Activated CD4-positive, alpha-beta T cell treated with anti-CD3 and anti-CD28 coated beads, Interleukin-2, Interleukin-4, amounts not matched to agents 100 ng/mL and 50 ng/mL, durations not matched to agents 16 hours and 8 hours (primary cell): ENCODE measurements around the gene NBAS.
"Not testable (repeated sequence)": the region's sequence is repeated elsewhere in the genome, so short reads cannot be mapped to it uniquely, and the experiment has no call there.

Source experiments
- DNase-seq: peaks from one replicate; pipeline ENCODE4 v3.0.0-alpha.2; 2020; ENCODE audit warnings: low spot score

Gene NBAS

DNA sequence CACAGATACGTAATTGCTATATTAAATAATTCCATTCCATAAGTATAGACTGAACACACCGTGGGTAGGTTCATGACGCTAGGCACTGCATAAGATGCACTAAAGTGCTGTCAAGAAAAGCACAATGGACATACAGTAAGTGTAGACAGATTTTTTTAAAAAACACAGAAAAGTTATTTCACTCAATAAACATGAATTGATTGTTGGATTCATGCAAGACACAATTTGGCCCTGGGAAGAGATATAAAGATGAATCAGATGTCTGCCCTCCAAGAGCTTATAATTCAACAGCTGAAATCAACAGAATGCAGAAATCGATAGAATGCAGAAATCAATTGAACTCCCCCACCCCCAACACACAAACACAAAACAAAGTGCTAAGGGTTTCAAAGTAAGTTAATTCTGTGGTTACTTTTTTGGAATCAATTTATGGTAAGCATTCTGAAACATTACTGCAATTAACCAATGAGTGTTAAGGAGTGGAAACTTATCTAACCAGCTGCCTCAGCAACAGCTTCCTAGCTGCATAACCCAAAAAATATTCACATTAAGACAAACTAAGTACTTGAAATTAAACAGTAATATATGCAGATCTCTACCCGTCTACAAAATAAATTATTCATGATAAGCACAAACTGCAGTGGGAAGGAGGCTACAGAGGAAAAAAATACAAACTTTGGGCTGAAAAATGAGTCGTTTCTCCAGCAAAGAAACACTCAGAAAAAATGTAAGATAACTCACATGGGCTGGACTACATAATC is 1.6 kb downstream of the NBAS start:
- DNase-seq: no peak

DNA sequence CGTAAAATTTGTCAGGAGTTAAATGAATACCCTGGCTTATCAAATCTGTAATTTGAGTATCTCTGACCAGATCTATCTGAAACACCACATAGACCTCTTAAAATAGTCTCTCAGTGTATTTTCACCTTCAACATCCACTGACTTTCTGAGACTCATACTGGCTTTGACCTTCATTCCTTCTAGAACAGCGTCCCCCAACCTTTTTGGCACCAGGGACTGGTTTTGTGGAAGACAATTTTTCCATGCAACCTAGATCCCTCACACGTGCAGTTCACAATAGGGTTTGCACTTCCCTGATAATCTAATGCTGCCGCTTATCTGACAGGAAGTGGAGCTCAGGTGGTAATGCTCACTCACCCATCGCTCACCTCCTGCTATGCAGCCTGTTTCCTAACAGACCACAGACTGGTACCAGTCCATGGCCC is 3.2 kb downstream of the NBAS start:
- DNase-seq: no peak

DNA sequence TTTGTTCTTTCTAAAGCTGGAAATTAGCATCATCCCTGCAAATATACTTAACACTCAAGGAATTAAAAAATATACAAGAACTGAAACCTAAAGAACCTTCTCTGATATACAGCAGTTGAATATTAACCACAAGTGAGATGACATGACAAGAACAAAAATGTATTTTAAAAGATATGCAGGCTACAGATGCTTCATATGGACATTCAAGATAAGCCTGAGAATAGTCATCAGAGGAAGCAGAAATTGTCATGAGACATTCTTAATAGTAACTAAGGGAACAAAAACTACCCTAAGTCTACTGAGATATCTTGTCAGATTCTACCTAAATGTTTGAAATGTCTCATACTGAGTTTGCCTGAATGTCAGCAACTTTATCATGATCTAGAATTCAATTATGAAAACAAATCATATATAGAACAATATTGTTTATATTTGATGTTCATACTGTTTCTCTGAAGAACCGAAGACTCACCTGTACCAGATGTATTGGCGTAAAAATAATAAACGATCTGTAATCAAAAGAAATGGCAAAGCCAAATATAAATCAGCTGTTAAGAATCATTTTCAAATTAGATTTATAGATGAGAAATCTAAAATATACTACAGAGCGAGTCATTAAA is 4.7 kb downstream of the NBAS start:
- DNase-seq: no peak

DNA sequence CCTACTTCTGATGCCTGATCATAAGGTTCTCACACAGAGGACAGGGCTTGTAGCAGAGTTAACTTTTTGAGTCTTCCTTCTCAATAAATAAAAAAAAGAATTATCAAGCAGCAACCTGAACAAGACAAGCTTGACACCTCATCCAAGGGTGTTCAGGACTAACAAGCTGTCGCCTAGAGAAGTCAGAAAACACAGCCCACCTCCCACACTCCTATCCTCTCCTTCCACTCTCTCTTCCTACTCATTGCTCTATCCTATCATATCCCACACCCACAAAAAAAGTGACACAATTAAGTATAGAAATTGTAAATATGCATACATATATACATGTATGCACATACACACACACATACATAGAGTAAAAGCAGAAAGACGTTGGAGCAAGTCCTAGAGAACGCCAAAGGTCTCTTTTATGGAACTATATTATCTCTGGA is 5.4 kb downstream of the NBAS start:
- DNase-seq: no peak

DNA sequence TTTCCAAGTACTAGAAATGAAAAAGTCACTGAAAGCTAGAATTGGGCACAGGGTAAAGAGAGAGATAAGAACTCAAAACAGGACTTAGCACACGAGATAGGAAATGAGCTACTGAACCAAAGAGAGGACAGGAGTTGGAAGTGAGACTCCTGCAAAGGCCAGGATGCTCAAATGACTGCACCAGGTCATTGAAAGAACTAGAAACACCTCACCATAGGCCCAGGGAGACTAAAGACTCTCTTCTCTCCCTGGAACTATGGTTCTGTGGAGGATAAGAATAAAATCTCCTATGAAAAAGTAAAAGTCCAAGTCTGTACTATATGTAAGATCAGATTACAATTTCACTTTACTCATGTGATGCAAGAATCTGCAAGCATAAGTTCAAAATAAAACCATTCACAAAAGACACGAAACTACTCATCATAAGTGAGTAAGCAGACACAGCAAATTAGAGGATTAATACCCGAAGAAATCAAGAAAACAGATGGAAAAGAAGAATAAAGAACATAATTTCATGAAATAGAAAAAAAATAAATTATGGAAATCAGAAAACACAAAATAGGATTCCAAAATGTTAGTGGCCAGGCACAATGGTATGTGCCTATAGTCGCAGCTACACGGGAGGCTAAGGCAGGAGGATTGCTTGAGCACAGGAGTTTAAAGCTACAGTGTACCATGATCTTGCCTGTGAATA is 6.5 kb downstream of the NBAS start:
- DNase-seq: no peak

DNA sequence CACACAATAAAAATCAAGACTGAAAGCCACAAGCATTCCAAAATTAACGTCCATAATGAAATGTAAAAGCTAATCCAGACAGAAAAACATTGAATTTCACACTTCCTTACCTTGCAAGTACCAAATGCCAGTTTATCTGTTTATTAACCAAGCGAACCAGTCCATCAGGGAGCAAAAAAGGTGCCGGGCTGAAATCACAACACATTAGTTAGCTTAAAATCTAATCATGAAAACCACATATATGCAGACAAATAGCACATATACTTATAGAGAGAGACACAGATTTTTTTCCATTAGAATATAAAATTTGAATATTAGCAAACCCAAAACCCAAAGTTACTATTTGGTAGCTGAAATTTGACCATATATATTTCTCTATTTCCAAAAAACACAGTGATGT is 7.2 kb downstream of the NBAS start:
- no peak for DNase-seq

DNA sequence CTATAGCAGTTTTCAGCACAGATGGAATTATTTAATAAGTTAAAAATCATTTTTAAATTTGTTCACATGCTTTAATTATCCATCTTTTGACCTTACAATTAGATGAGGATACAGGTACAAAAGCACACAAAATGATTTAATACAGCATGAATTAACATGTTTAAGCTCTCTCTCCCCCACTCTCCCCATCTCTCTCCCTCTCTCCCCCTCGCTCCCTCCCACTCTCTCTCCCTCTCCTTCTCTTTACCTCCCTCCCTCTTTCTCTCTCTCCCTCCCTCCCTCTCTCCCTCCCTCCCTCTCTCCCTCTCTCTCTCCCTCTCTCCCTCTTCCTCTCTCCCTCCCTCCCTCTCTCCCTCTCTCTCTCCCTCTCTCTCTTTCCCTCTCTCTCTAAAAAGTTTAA is 7.6 kb downstream of the NBAS start:
- DNase-seq: no peak

DNA sequence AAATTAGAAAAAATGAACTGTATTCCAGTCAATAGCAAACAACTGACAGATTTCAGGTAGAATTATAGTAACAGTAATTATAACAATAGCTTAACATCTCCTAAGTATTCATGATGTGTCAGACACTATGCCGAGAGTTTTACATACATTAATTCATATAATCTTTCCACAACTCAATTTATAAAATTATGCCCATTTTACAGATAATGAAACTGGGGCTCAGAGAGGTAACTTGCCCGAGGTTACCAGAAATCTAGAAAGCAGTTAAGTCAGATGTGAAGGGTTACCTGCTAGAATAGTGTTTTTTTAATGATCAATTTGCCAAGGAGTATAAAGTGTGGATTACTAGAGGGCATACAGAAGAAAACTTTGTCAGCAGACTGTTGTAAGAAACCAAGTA is 12.2 kb downstream of the NBAS start:
- DNase-seq: no peak

DNA sequence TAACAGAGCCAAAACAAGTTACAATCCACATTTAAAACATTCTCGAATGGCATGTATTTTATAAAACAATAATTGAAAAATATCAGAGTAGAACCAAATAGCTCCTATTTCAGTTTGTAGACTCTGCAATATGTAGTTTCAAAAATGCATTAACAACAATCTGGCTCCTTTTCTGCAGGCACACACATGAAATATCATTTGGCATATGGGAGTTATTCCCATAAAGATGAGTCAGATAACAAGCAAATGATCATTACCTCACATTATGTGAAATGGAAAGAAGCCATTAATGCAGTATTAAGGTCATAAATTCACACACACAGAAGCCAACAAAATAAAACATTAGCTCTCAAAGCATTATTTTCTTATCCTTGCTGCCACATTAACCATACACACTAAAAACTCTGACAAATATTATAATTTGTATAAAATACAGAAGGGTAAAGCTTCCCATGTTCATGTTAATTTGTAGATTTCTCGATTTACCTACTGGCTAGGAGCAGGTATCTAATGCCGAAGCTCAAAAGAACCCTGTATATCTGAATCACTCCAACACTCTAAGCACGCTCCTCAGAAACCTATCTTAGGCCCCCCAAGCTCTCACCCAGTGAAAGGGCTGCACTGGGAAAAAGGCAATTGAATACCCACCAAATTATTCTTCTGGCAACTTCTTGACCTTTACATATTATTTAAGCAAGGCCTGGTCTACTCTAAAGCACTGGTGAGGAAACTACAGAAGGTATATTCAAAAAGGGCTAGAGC is 13.8 kb downstream of the NBAS start:
- DNase-seq: no peak

DNA sequence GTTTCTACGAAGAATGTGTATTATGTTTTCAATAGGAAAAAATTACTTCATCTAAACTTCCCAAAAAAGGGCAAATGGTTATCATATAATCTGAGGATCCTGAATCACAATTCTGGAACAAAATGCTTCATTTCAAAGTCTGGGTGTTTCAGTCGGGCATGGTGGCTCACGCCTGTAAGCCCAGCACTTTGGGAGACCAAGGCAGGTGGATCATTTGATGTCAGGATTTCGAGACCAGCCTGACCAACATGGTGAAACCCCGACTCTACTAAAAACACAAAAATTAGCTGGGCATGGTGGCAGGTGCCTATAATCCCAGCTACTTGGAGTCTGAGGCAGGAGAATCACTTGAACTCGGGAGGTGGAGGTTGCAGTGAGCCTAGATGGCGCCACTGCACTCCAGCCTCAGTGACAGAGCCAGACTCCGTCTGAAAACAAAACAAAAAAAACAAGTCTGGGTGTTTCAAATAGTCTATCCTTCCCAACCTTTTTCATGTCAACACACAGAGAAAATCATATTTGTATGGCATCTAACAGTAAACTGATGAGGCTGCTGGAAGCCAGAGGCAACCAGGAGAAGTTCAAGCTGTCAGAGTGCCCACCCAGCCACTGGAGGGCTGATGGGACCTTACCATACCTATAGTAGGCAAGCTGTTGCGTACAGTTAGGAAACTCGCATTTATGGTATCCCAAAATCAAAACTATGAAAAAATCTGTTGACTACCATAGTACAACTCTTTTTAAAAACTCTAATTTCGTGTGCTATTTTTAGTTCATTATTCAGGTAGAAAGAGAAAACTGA is 14.6 kb downstream of the NBAS start:
- DNase-seq: no peak

DNA sequence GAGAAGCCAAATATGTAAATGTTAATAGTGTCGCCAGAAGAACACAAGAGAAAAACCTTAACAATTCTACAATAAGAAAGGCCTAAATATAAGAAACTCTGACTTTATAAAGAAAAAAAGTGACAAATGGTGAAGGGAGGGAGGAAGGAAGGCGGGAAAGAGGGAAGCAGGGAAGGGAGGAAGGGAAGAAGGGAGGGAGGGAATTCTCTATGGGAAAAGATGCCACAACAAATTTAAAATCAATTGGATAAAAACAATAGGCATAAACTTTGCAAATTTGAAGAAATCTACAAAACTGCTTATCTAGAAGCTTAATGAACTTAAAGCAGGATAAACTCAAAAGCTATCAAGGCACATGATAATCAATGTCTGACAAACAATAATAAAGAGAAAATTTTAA is 16.9 kb downstream of the NBAS start:
- DNase-seq: no peak

DNA sequence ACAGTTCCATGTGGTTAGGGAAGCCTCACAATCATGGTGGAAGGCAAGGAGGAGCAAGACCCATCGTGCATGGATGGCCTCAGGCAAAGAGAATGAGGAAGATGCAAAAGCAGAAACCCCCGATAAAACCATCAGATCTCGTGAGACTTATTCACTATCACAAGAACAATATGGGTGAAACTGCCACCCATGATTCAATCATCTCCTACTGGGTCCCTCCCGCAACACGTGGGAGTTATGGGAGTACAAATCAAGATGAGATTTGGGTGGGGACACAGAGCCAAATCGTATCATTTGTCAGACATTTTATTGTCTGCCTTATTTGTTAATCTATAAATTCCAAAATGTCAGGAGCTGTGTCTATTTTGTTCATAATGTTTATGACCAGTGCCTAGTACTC is 17.6 kb downstream of the NBAS start:
- no peak for DNase-seq

DNA sequence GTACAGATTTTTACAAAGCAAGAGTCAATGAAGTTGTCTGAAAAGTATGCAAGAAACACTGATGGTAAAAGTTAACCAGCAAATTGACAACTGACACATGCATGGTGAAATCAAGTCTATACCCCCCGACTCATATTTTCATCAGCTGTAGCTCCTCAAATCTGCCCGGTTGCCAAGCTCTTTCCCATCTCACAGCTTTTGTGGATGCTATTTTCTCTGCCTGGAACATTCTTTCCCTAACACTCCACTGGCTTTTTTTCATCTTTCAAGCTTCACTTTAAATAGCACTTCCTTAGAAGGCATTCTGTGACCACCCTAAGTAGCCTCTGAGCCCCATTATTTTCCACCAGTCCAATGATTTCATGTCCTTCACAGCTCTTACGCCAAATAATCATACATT is 18.1 kb downstream of the NBAS start:
- no peak for DNase-seq

DNA sequence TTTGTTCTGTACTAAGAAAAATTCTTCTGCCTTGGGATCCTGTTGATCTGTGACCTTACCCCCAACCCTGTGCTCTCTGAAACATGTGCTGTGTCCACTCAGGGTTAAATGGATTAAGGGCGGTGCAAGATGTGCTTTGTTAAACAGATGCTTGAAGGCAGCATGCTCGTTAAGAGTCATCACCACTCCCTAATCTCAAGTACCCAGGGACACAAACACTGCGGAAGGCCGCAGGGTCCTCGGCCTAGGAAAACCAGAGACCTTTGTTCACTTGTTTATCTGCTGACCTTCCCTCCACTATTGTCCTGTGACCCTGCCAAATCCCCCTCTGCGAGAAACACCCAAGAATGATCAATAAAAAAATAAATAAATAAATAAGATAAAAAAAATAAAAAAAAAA is 18.9 kb downstream of the NBAS start:
- DNase-seq: not testable (repeated sequence)

DNA sequence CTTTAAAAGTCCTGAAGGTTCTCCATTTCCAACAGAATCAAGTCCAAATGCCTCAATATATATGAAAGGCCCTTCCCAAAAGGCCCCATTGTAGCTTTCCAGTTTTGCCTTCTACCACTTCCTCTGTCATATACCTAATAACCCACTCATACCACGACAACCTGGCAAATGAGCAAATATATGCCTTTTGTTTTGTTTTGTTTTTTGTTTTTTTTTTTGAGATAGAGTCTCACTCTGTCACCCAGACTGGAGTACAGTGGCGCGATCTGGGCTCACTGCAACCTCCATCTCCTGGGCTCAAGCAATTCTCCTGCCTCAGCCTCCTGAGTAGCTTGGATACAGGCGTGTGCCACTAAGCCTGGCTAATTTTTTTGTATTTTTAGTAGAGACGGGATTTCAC is 20.6 kb downstream of the NBAS start:
- not testable (repeated sequence) for DNase-seq

DNA sequence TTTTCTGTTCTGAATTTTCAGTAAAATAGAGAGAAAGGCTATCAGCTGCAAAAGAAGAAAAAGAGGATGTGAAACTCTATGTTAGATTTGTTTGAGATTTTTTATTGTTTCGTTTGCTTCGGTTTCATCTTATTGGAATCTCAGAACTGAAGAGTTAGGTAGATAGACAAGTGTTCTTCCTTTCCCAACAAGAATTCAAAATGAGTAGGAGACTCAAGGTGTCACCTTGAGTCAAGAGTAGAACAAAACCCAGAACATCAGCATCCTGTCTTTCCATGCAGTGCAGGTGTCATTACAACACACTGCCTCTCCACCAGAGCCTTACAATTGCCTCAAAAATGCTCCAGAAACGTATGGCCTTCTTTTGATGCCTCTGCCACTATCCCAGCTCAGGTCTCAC is 21.1 kb downstream of the NBAS start:
- no peak for DNase-seq

DNA sequence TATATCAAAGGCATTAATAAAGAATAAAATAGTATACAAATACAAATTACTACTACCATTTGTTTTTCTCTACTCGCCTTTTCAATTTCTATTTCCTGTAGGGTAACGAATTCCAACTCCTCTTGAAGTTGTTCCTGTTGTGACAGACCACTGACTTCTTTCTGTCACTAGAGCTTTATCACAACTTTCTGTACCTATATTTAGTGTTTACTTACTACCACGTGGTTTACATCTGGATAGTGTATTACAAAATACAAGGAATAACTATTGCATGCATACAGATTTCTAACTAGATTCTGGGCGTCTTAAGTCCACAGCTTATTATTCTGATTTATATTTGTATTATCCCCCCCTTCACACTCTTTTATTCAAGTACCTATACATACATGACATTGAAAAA is 22.3 kb downstream of the NBAS start:
- DNase-seq: no peak

DNA sequence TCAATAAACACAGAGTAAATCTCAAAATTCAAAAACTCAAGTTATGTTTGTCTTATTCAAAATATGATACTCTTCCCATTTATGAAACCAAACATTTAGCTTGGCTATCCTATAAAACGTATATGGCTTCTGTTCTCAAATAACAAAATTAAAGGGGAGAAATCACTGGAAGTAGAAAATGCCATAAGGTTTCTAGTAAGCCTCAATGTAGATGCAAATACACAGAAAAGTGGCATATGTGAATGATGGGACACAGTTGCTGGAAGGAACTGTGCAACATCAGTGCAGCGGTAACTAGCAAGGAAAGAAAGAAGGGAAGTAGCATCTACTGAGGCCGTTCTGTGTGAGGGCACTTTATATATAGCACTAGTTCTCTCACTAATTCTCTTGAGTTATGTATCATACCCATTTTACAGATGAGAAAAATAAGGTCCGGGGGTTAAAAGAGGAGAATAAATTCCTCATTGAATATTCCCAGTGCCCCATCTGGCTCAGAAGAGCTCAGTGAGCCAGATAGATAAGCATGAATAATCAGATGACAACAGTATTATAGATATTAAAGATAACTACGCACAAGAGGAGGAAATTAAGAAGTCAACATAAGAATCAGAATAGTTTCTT is 27.2 kb downstream of the NBAS start:
- no peak for DNase-seq

DNA sequence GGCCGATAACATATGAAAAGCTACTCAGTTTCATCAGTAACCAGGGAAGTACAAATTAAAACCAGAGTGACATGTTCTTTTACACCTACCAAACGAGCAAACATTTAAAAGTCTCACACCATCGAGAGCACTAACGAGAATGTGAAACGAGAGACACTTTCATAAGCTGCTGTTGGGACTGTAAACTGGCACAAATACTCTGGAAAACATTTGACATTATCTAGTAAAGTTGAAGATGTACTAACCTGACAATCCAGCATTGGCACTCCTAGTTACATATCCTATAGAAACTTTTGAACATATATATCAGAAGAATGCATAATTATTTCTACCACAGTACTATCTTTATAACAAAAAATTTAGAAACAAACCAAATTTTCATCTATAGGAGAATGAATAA is 28.1 kb downstream of the NBAS start:
- no peak for DNase-seq

DNA sequence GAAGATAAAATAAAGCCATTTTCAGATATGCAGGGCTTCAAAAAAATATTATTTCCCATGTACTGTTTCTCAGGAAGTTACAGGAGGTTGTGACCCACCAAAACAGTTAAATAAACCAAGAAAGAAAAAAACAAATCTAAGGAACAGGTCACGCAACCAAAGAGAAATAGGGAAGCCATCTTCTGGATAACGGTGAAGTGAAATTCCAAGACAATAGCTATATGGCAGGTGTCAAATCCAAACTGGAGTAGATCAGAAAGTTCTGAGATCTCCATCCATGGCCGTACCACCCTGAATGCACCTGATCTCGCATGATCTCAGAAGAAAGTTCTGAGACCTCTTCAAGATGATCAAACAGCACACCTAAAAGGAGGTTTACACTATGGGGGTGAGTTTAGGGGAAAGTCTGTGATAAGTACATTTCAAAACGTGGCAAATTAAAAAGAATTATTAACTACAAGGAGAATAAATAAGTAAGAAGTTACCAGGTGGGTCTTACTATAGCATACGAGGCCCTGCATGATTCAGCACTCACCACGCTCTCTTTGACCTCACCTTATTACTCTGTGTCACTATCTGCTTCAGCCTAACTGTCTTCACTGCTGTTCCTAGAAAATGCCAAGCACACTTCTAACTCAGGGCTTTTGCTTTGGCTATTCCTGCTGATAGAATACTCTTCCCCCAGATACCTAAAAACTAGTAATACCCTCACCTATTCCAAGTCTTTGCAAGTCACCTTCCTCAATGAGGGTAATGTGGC is 29.9 kb downstream of the NBAS start:
- no peak for DNase-seq
